Measurements from ENCODE around the gene DCBLD2.
"Not testable (repeated sequence)": the region's sequence is repeated elsewhere in the genome, so short reads cannot be mapped to it uniquely, and the experiment has no call there.

Gene DCBLD2

DNA sequence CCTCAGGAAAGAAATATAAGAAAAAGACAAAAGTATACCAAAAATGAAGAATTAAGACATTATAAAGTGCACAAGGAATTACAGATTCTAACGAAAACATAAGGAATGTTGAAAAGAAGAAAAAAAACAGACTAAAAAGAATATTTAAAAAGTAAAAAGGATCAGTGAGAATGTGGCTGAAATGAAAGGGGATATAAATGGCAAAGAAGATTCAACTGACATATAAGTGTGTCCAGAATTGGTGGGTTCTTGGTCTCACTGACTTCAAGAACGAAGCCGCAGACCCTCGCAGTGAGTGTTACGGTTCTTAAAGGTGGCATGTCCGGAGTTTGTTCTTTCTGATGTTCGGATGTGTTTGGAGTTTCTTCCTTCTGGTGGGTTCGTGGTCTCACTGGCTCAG, 44.8 kb downstream of the DCBLD2 start:
- DNase-seq (ENCODE audit: low read depth): no peak
- TF ChIP-seq, protein P1, sequence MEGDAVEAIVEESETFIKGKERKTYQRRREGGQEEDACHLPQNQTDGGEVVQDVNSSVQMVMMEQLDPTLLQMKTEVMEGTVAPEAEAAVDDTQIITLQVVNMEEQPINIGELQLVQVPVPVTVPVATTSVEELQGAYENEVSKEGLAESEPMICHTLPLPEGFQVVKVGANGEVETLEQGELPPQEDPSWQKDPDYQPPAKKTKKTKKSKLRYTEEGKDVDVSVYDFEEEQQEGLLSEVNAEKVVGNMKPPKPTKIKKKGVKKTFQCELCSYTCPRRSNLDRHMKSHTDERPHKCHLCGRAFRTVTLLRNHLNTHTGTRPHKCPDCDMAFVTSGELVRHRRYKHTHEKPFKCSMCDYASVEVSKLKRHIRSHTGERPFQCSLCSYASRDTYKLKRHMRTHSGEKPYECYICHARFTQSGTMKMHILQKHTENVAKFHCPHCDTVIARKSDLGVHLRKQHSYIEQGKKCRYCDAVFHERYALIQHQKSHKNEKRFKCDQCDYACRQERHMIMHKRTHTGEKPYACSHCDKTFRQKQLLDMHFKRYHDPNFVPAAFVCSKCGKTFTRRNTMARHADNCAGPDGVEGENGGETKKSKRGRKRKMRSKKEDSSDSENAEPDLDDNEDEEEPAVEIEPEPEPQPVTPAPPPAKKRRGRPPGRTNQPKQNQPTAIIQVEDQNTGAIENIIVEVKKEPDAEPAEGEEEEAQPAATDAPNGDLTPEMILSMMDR (IDR thresholded peaks at IDR 0.05; ENCODE audit: control insufficient read depth, extremely low read depth, insufficient read depth): no peak
- H3K4me3 ChIP-seq (ENCODE audit: low read depth, low read length): no peak overlapping the region

DNA sequence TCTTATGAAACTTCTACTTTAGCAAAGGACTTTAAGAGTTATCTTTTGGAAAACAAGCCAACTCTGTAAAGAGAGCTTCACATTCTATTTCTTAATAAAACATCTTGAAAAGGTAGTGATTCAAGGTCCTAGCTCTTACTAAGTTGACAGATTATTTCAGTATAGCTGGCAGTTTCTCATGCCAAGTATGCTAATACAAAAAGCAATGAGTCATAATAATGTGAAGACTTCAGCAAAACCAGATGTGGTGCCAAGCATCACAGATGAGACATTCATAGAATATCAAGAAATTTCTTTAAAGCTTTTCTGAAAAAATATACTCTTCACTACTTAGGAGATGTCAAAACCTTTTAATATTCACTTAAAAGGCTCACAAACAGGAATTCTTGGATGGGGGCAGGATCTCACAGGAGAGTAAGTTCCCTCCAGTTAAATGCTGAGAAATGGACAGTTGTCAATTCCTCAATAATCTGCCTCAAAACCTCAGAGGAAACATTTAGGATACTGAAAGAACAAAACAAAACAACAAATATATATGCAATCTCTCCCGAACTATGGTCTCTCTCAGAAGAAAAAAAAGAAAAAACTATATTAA, 45.6 kb downstream of the DCBLD2 start:
- no peak overlapping the region for H3K4me3 ChIP-seq (ENCODE audit: low read depth, low read length)
- no peak for DNase-seq (ENCODE audit: low read depth)
- TF ChIP-seq, protein P1 (IDR thresholded peaks at IDR 0.05; ENCODE audit: control insufficient read depth, extremely low read depth, insufficient read depth): no peak

DNA sequence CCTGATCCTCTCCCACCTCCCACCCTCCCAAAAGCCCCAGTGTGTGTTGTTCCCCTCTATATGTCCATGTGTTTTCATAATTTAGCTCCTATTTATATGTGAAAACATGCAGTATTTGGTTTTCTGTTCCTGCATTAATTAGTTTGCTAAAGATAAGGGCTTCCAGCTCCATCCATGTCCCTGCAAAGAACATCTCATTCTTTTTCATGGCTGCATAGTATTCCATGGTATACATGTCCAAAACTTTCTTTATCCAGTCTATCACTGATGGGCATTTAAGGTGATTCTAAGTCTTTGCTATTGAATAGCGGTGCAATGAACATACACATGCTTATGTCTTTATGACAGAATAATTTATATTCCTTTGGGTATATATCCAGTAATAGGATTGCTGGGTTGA, 53.4 kb downstream of the DCBLD2 start:
- TF ChIP-seq, protein P1 (IDR thresholded peaks at IDR 0.05; ENCODE audit: control insufficient read depth, extremely low read depth, insufficient read depth): no peak
- no peak for DNase-seq (ENCODE audit: low read depth)
- H3K4me3 ChIP-seq (ENCODE audit: low read depth, low read length): no peak overlapping the region

DNA sequence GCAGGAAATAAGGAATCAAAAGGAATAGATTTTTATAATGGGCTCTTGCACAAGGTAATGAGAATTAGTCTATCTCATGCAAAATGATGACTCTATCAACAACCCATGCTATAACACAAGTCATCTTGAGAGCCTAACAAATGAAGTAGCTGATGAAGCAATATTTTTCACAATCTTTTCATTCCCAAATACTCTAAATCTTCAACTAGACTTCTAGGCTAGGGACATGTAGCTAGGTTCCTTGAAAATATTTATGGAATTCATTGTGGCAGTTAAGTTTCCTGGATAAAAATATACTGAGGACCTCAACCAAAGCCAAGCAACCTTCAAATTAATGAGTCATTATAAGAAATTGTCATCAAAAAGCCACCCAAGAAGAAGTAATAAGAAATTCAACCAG, 55.4 kb downstream of the DCBLD2 start:
- DNase-seq (ENCODE audit: low read depth): no peak
- TF ChIP-seq, protein P1 (IDR thresholded peaks at IDR 0.05; ENCODE audit: control insufficient read depth, extremely low read depth, insufficient read depth): no peak
- H3K4me3 ChIP-seq (ENCODE audit: low read depth, low read length): no peak overlapping the region

DNA sequence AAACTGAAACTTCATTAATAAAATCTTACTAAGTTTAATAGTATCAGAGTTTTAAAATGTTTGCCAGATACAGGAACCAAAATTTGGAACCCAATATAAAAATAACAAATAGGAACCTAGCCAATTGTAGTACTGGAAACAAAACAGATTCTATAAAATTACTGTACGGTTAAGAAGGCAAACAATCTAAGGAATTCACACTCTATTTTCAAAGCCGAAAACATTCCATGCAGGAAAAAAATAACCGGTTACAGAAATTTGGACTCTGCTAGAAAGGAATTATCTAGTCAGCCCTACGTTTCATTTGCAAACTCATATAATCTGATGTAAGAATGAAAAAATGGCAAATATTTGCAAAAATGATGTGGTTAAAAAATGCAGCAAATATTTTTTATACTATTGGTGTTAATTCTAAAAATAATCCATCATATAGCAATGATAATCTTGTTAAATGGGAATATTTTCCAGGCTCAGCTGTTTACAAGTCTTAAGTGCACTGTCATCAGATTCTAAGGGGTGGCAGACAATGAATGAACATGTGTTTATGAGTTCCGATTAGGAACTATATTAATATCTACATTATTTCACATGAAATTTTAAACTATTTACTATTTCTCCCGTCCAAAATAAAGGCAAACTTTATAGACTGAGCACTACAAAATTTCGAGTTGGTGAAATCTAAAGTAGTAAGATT, 58.1 kb downstream of the DCBLD2 start:
- TF ChIP-seq, protein P1 (IDR thresholded peaks at IDR 0.05; ENCODE audit: control insufficient read depth, extremely low read depth, insufficient read depth): no peak
- DNase-seq (ENCODE audit: low read depth): no peak
- no peak overlapping the region for H3K4me3 ChIP-seq (ENCODE audit: low read depth, low read length)

DNA sequence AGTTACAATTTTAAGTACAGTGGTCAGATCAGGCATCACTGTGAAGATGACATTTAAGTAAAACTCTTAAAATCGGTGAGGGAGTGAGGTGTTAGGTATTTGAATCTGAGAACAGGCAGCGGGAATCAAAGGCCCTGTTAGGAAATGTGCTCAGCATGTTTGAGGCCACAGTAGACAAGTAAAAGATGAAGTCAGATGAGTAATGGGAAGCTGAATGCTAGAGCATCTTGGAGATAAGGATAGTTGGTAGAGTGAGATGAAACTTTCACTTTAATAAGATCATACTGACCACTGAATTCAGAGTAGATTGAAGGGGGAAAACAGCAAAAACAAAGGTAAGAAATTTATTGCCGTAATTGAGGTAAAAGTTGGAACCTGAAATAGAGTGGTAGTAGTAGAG, 61.6 kb downstream of the DCBLD2 start:
- no peak for DNase-seq (ENCODE audit: low read depth)
- TF ChIP-seq, protein P1 (IDR thresholded peaks at IDR 0.05; ENCODE audit: control insufficient read depth, extremely low read depth, insufficient read depth): no peak
- H3K4me3 ChIP-seq (ENCODE audit: low read depth, low read length): no peak overlapping the region

DNA sequence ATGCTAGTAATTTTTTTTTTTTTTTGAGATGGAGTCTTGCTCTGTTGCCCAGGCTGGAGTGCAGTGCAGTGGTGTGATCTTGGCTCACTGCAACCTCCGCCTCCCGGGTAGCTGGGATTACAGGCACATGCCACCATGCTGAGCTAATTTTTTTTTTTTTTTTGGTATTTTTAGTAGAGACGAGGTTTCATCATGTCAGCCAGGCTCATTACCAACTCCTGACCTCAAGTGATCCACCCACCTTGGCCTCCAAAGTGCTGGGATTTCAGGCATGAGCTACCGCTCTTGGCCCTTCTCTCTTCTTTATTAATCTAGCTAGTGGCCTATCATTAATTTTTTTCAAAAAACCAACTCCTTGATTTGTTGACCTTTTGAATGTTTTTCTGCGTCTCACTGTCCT, 70.4 kb downstream of the DCBLD2 start:
- not testable (repeated sequence) for DNase-seq (ENCODE audit: low read depth); H3K4me3 ChIP-seq (ENCODE audit: low read depth, low read length)

All from LNCaP clone FGC (cell line).